ENCODE results near the gene RCSD1. TPM values are rescaled to one million over a fixed set of nuclear protein-coding genes. Genes with fewer than 3 reads are reported as not detected.

The RCSD1 gene
- total and polyA plus RNA-seq, 2 of the 13 experiments (the other 11 are each of a cell fraction or from before 2014, with no cell fraction given): not detected

DNA sequence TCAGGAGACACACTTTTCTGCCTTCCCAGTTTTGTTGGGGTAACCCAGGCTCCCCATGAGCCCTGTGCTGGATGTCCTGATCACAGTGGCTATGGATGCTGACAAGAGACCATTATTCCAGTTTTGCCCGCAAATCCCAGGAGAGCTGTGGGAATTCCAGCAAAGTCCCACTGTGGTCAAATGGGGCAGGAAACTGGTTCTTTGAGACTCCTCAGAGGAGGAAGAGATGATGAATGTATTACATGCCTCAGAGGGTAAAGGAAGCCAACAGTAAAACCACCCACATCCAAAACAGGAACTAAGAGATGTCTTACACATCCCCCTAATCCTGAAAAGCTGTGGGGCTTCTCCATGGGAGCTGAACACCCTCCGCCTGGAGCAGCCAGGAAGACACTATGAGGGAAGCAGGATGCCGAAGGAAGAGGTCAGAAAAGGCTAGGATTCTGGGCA is 78.9 kb downstream of the RCSD1 start (continued):
- TF ChIP-seq ARID5B (CRISPR knock-in tag; IDR thresholded peaks at IDR 0.05): no peak

DNA sequence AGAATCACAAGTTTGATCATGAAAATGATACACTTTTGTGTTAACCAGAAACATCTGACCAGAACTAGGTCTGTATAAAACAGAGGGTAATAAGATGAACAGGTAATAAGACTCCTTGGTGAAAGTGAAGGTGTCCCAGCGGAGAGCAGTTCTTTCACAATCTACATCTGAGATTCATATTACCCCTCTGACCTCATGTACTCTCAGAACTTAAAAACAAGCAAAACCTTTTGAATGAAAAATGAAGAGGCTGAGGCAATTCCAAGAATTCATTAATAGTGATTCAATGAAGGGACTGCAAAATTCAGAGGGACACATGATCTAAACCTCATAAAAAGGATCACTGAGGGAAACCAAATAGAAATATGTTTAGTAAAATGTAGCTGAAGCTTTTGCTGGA is 80.8 kb downstream of the RCSD1 start:
- no peak for FAIRE-seq
- H4K20me1 ChIP-seq (ENCODE audit: insufficient read depth, low read length): no peaks in the 10 kb centered on the region
- in situ Hi-C loops (cut with HindIII; ENCODE audit: extremely low pct_ligation_motif_present, low pct_unique_long_range_greater_than_20kb): loop anchor here (10.0 kb wide), 1 partner anchor 224 kb away; the partner anchor contains the start of genes DCAF6 and MPC2
- ChIA-PET CTCF (ENCODE audit: low intra/inter-chr PET ratio, low total read pairs) (no interaction called here), POLR2A (no interaction called here)
- H2AFZ ChIP-seq (ENCODE audit: low read length): no peak overlapping the region
- peaks cover 0 to 13% of the 10 kb centered on the region in 2 experiments; a peak in 2 of 5 replicates for H3K27me3 ChIP-seq (ENCODE audit: control insufficient read depth in 1 of 2, insufficient read depth in 2 of 2, low read length in 2 of 2)
- no peak for TF ChIP-seq ZNF83 (CRISPR knock-in tag; IDR thresholded peaks at IDR 0.05; ENCODE audit: borderline replicate concordance)
- TF ChIP-seq ZNF510 (CRISPR knock-in tag; IDR thresholded peaks at IDR 0.05; ENCODE audit: low read depth): no peak
- TF ChIP-seq ZNF350 (CRISPR knock-in tag; IDR thresholded peaks at IDR 0.05; ENCODE audit: borderline replicate concordance, low read depth): no peak
- no peak for TF ChIP-seq ZNF724P (CRISPR knock-in tag; IDR thresholded peaks at IDR 0.05; ENCODE audit: borderline replicate concordance)
- no peak for TF ChIP-seq ZFAT (CRISPR knock-in tag; conservative IDR thresholded peaks at IDR 0.05)
- TF ChIP-seq AHR (CRISPR knock-in tag; IDR thresholded peaks at IDR 0.05): no peak
- no peak for ATAC-seq
- no TSS peak for BruUV-seq (replicated peaks)
- no peak overlapping the region for H3K4me2 ChIP-seq (ENCODE audit: low read depth, low read length)
- H3K4me3 ChIP-seq (replicated peaks in 1 of 3; ENCODE audit: insufficient read depth in 1 of 3, low read depth in 2 of 3, low read length in 3 of 3): no peak overlapping the region
- H3K9ac ChIP-seq (ENCODE audit: insufficient read depth, low read depth, low read length): no peak overlapping the region
- H3K9me3 ChIP-seq (ENCODE audit: low read length): no peaks in the 10 kb centered on the region
- WGBS (ENCODE audit: low lambda C conversion rate): 79% methylated on average over 1 of the region's 1 CpG
- no peak overlapping the region for H3K27ac ChIP-seq (ENCODE audit: extremely low read length, insufficient read depth, low read length)
- H3K79me2 ChIP-seq (ENCODE audit: insufficient read depth, low read length): no peaks in the 10 kb centered on the region
- H3K36me3 ChIP-seq (replicated peaks in 1 of 2; ENCODE audit: control insufficient read depth in 1 of 2, insufficient read depth in 2 of 2, low read length in 2 of 2): no peaks in the 10 kb centered on the region
- no peak for DNase-seq (ENCODE audit: low spot score)
- peaks cover 19% of the 10 kb centered on the region for H3K4me1 ChIP-seq (ENCODE audit: insufficient read depth, low read length)
- intact Hi-C loops (cut with micrococcal nuclease; ENCODE audit: unreplicated experiment): no loop called here
